Fibroblast of the aortic adventitia (primary cell): ENCODE data around the gene FLVCR2. TPM values are rescaled to one million over a fixed set of nuclear protein-coding genes. Genes with fewer than 3 reads are reported as not detected.

Source experiments
- DNase-seq: peaks from one replicate; pipeline ENCODE4 v3.0.0-alpha.2; 2010; ENCODE audit warnings: low read depth
- H3K4me3 ChIP-seq: 2 replicates; pipeline ENCODE4 v1.5.1; 2011; ENCODE audit warnings: low read depth, mild to moderate bottlenecking, control low read depth, low read length, moderate library complexity
- CTCF ChIP-seq: IDR thresholded peaks from 2 replicates; pipeline ENCODE4 v1.5.1; 2011; ENCODE audit warnings: mild to moderate bottlenecking, low read length, control low read depth, inconsistent platforms; ENCODE audit not compliant: insufficient read depth
- total RNA-seq: library from RNA; depleted of rRNA; stranded (reverse); fragments of >200 nt; gene quantifications from 2 replicates; pipeline ENCODE4 v1.2.3, GENCODE V29; 2012; ENCODE audit warnings: low replicate concordance

FLVCR2 gene
- total RNA-seq, 1 donor = 0.90 TPM

DNA sequence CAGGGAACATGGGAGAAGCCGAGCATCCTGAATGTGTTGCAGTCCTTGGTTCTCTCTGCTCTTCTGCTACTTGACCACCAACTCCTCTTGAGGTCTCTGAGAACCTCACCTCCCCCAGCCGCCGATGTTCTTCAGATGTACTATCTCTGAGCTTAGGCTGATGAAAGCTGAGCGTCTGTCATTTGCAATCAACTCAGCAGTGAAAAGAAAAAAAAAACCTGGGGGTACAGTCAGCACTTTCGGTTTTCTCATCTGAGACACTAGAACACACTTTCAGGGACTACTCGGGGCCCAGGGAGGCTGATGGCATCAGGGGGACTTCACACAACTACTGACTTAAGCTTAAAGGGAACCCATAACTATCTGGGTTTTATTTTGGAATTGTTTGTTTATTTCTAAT lies 9.6 kb upstream of the FLVCR2 start:
- no peak for TF ChIP-seq CTCF
- no peak overlapping the region for H3K4me3 ChIP-seq
- no peak for DNase-seq

- TF ChIP-seq CTCF = no peak
These were observed 7.6 kb upstream of the FLVCR2 start for GRCh38 chr14:75570797-75571196.

DNA sequence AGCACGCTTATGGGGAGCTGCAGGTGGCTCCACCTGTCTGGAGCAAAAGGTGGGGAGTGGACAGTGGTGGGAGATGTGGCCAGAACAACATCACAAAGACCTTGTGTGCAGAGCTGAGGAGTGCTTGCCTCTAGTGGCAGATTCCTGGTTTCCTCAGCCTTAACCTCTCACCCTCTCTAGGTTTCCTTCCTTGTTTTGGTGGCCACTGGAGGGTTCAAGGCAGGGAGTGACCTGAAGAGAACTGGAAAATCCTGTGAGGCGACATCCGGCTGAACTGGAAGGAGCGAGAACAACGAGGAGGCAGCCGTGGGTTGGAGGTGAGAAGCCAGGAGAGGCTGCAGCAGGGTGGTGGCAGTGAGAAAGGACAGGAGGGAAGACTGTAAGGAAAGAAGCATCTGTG lies 6.3 kb upstream of the FLVCR2 start:
- TF ChIP-seq CTCF = no peak
- DNase-seq = no peak
- no peak overlapping the region for H3K4me3 ChIP-seq

More at GRCh38 chr14:75570797-75571196, 7.6 kb upstream of the FLVCR2 start:
- no peak for DNase-seq
- H3K4me3 ChIP-seq = no peak overlapping the region

- no peak for DNase-seq
- TF ChIP-seq CTCF = no peak
- H3K4me3 ChIP-seq = no peak overlapping the region
These were observed 1.3 kb upstream of the FLVCR2 start for GRCh38 chr14:75577090-75577489.

GRCh38 chr14:75577729-75578101 lies 705 bp upstream of the FLVCR2 start:
- H3K4me3 ChIP-seq = peak overlapping the region; percentile 69
- DNase-seq = peak; percentile 83
- peak; percentile 88 for TF ChIP-seq CTCF

GRCh38 chr14:75578786-75579337 lies 442 bp downstream of the FLVCR2 start:
- no peak for DNase-seq
- no peak for TF ChIP-seq CTCF
- peak overlapping the region; percentile 69 for H3K4me3 ChIP-seq

GRCh38 chr14:75579338-75579864 lies 981 bp downstream of the FLVCR2 start:
- DNase-seq = no peak
- TF ChIP-seq CTCF = no peak
- H3K4me3 ChIP-seq = peak overlapping the region; percentile 69
